ENCODE results near the gene THYN1.

Gene THYN1

GRCh38 chr11:134248910-134249480 is 4.2 kb downstream of the THYN1 start:
- DNase-seq (ENCODE audit: low read depth in 2 of 2), result peak in 1 of 2 donors; percentile 14

- DNase-seq (ENCODE audit: low read depth in 2 of 2), result no peak
These were observed 6.5 kb downstream of the THYN1 start for GRCh38 chr11:134246678-134247077.

- no peak for DNase-seq (ENCODE audit: low read depth in 2 of 2)
These were observed 7.1 kb downstream of the THYN1 start for GRCh38 chr11:134246100-134246499.

- DNase-seq (ENCODE audit: low read depth in 2 of 2), result no peak
These were observed 7.7 kb downstream of the THYN1 start for GRCh38 chr11:134245434-134245833.

GRCh38 chr11:134244593-134244992 is 8.6 kb downstream of the THYN1 start:
- no peak for DNase-seq (ENCODE audit: low read depth in 2 of 2)

- DNase-seq (ENCODE audit: low read depth in 2 of 2), result no peak
These were observed 9.2 kb downstream of the THYN1 start for GRCh38 chr11:134243913-134244312.

- no peak for DNase-seq (ENCODE audit: low read depth in 2 of 2)
These were observed 10.8 kb downstream of the THYN1 start for GRCh38 chr11:134242376-134242775.

GRCh38 chr11:134240592-134240991 is 12.6 kb downstream of the THYN1 start:
- no peak for DNase-seq (ENCODE audit: low read depth in 2 of 2)

- no peak for DNase-seq (ENCODE audit: low read depth in 2 of 2)
These were observed 14.2 kb downstream of the THYN1 start for GRCh38 chr11:134238956-134239355.

GRCh38 chr11:134237557-134237922 is 15.6 kb downstream of the THYN1 start:
- DNase-seq (ENCODE audit: low read depth in 2 of 2), result no peak

- no peak for DNase-seq (ENCODE audit: low read depth in 2 of 2)
These were observed 16.2 kb downstream of the THYN1 start for GRCh38 chr11:134236834-134237556.

GRCh38 chr11:134235399-134235798 is 17.8 kb downstream of the THYN1 start:
- no peak for DNase-seq (ENCODE audit: low read depth in 2 of 2)

GRCh38 chr11:134233729-134234179 is 19.4 kb downstream of the THYN1 start:
- no peak for DNase-seq (ENCODE audit: low read depth in 2 of 2)

GRCh38 chr11:134231958-134232659 is 21.0 kb downstream of the THYN1 start:
- no peak for DNase-seq (ENCODE audit: low read depth in 2 of 2)

GRCh38 chr11:134230339-134230738 is 22.8 kb downstream of the THYN1 start:
- no peak for DNase-seq (ENCODE audit: low read depth in 2 of 2)

- no peak for DNase-seq (ENCODE audit: low read depth in 2 of 2)
These were observed 23.9 kb downstream of the THYN1 start for GRCh38 chr11:134229126-134229790.

GRCh38 chr11:134228625-134229024 is 24.5 kb downstream of the THYN1 start:
- DNase-seq (ENCODE audit: low read depth in 2 of 2), result peak in 1 of 2 donors; percentile 15

GRCh38 chr11:134226806-134227325 is 26.3 kb downstream of the THYN1 start:
- no peak for DNase-seq (ENCODE audit: low read depth in 2 of 2)

GRCh38 chr11:134224710-134225664 is 28.2 kb downstream of the THYN1 start:
- DNase-seq (ENCODE audit: low read depth in 2 of 2), result peak; percentile 51 to 62

GRCh38 chr11:134223836-134224709 is 29.1 kb downstream of the THYN1 start, which contains the start of the genes NCAPD3 and VPS26B:
NCAPD3 (minus strand) TSS chr11:134223967; CDS start chr11:134223926, 41 bp downstream.
VPS26B (plus strand) TSS chr11:134224671; CDS start chr11:134225123, 452 bp downstream.
- peak; percentile 93 for DNase-seq (ENCODE audit: low read depth in 2 of 2)

All from stimulated activated CD8-positive, alpha-beta memory T cell treated with anti-CD3 and anti-CD28 coated beads, Interleukin-15, amount 100 ng/mL, for 48 hours (primary cell).